ENCODE results near the gene OR6K3. TPM values are rescaled to one million over a fixed set of nuclear protein-coding genes. Genes with fewer than 3 reads are reported as not detected.

OR6K3 gene
- total RNA-seq, 1 experiment from 2014 or later = not detected

GRCh38 chr1:158732524-158732923 lies 12.0 kb upstream of the OR6K3 start:
- H3K4me1 Mint-ChIP-seq (ENCODE audit: insufficient read depth, unreplicated experiment) = peaks cover 4% of the 10 kb centered on the region
- no peak for DNase-seq (ENCODE audit: unreplicated experiment)
- H3K27ac Mint-ChIP-seq (ENCODE audit: low read depth, unreplicated experiment) = no peak overlapping the region
- H3K4me3 Mint-ChIP-seq (ENCODE audit: unreplicated experiment) = no peak overlapping the region
- BruUV-seq (replicated peaks) = no TSS peak
- TF ChIP-seq CTCF (IDR thresholded peaks at IDR 0.05; ENCODE audit: unreplicated experiment) = no peak
- ChIA-PET CTCF (interaction anchor here (0.6 kb wide), 1 partner anchor 682 kb away, joined by 3 read pairs; no protein-coding TSS in a partner anchor), POLR2A (no interaction called here)
- no peaks in the 10 kb centered on the region for H3K36me3 Mint-ChIP-seq (ENCODE audit: insufficient read depth, unreplicated experiment)
- H3K9me3 Mint-ChIP-seq (ENCODE audit: unreplicated experiment) = no peaks in the 10 kb centered on the region
- intact Hi-C loops (cut with micrococcal nuclease) = no loop called here
- peaks cover 98% of the 10 kb centered on the region for H3K27me3 Mint-ChIP-seq (ENCODE audit: insufficient read depth, unreplicated experiment)

- H3K27ac Mint-ChIP-seq (ENCODE audit: low read depth, unreplicated experiment) = no peak overlapping the region
- BruUV-seq (replicated peaks) = no TSS peak
- intact Hi-C loops (cut with micrococcal nuclease) = no loop called here
These were observed 11.2 kb upstream of the OR6K3 start for GRCh38 chr1:158731707-158732106.

GRCh38 chr1:158730453-158730852 lies 9.9 kb upstream of the OR6K3 start:
- Mint-ChIP-seq H3K9me3 (ENCODE audit: unreplicated experiment) (no peaks in the 10 kb centered on the region), H3K36me3 (ENCODE audit: insufficient read depth, unreplicated experiment) (no peaks in the 10 kb centered on the region), H3K27me3 (ENCODE audit: insufficient read depth, unreplicated experiment) (peaks cover 99% of the 10 kb centered on the region), H3K4me3 (ENCODE audit: unreplicated experiment) (no peak overlapping the region), H3K4me1 (ENCODE audit: insufficient read depth, unreplicated experiment) (peaks cover 4% of the 10 kb centered on the region), H3K27ac (ENCODE audit: low read depth, unreplicated experiment) (no peak overlapping the region)
- TF ChIP-seq CTCF (IDR thresholded peaks at IDR 0.05; ENCODE audit: unreplicated experiment) = no peak
- DNase-seq (ENCODE audit: unreplicated experiment) = no peak
- ChIA-PET POLR2A (no interaction called here), CTCF (no interaction called here)
- no TSS peak for BruUV-seq (replicated peaks)
- intact Hi-C loops (cut with micrococcal nuclease) = no loop called here

More at GRCh38 chr1:158731707-158732106, 11.2 kb upstream of the OR6K3 start:
- H3K36me3 Mint-ChIP-seq (ENCODE audit: insufficient read depth, unreplicated experiment) = no peaks in the 10 kb centered on the region
- H3K9me3 Mint-ChIP-seq (ENCODE audit: unreplicated experiment) = no peaks in the 10 kb centered on the region
- TF ChIP-seq CTCF (IDR thresholded peaks at IDR 0.05; ENCODE audit: unreplicated experiment) = no peak
- POLR2A ChIA-PET = interaction anchor here (0.6 kb wide), 1 partner anchor 13 kb away, joined by 3 read pairs; no protein-coding TSS in a partner anchor
- H3K27me3 Mint-ChIP-seq (ENCODE audit: insufficient read depth, unreplicated experiment) = peaks cover 98% of the 10 kb centered on the region
- CTCF ChIA-PET = no interaction called here
- H3K4me1 Mint-ChIP-seq (ENCODE audit: insufficient read depth, unreplicated experiment) = peaks cover 4% of the 10 kb centered on the region
- DNase-seq (ENCODE audit: unreplicated experiment) = no peak
- H3K4me3 Mint-ChIP-seq (ENCODE audit: unreplicated experiment) = no peak overlapping the region

- Mint-ChIP-seq H3K4me3 (ENCODE audit: unreplicated experiment) (no peak overlapping the region), H3K36me3 (ENCODE audit: insufficient read depth, unreplicated experiment) (no peaks in the 10 kb centered on the region), H3K27ac (ENCODE audit: low read depth, unreplicated experiment) (no peak overlapping the region), H3K4me1 (ENCODE audit: insufficient read depth, unreplicated experiment) (peaks cover 4% of the 10 kb centered on the region), H3K27me3 (ENCODE audit: insufficient read depth, unreplicated experiment) (peaks cover 100% of the 10 kb centered on the region), H3K9me3 (ENCODE audit: unreplicated experiment) (no peaks in the 10 kb centered on the region)
- intact Hi-C loops (cut with micrococcal nuclease) = no loop called here
- ChIA-PET POLR2A (no interaction called here), CTCF (interaction anchor here (0.6 to 0.7 kb wide), 2 partner anchors 330 to 745 kb away, joined by 3 read pairs; partner anchors contain the start of gene OR10T2)
- no peak for DNase-seq (ENCODE audit: unreplicated experiment)
- no peak for TF ChIP-seq CTCF (IDR thresholded peaks at IDR 0.05; ENCODE audit: unreplicated experiment)
- no TSS peak for BruUV-seq (replicated peaks)
These were observed 8.1 kb upstream of the OR6K3 start for GRCh38 chr1:158728510-158729225.
